GM12878 (cell line): ENCODE results near the gene EAF1. TPM values are rescaled to one million over a fixed set of nuclear protein-coding genes. Genes with fewer than 3 reads are reported as not detected.

ENCODE experiments used
- ATF7 ChIP-seq: fragments of 450-650 bp; IDR thresholded peaks from 2 replicates; pipeline ENCODE4 v1.6.1; 2016; ENCODE audit warnings: low read depth, mild to moderate bottlenecking
- PAX8 ChIP-seq: fragments of 450-650 bp; IDR thresholded peaks from 2 replicates; pipeline ENCODE4 v1.6.1; 2017; ENCODE audit warnings: mild to moderate bottlenecking, moderate library complexity
- RUNX3 ChIP-seq: IDR thresholded peaks from 2 replicates; pipeline ENCODE4 v1.6.1; 2012; ENCODE audit warnings: low read length, inconsistent platforms
- ZZZ3 ChIP-seq: IDR thresholded peaks from 2 replicates; pipeline ENCODE4 v1.6.1; 2011; ENCODE audit warnings: low read depth; ENCODE audit not compliant: control insufficient read depth, insufficient read length
- polyA plus RNA-seq, 11 experiments: library from polyadenylated mRNA; depleted of rRNA in 4 of 11; unstranded in 6 of 11; stranded (reverse) in 5 of 11; fragments of >200 nt; fragmentation: Nextera tagmentation in 4 of 11; fragmentation: Illumina TruSeq in 1 of 11; extraction: Ambion mirVana in 4 of 11; extraction: Trizol in 1 of 11; gene quantifications; 1 replicate in 1 of 11; 2 replicates in 10 of 11; pipeline versions ENCODE4 v1.2.1 to v1.2.3, GENCODE V29; 2011 to 2016; ENCODE audit warnings: inconsistent platforms in 2 of 11, missing spikeins in 2 of 11, low read depth in 1 of 11
- total RNA-seq, 4 experiments: library from RNA; depleted of rRNA in 3 of 4; stranded (reverse); fragments of >200 nt in 3 of 4; fragmentation: Illumina TruSeq in 1 of 4; extraction: Trizol in 1 of 4; gene quantifications; 2 replicates each; pipeline versions ENCODE4 v1.2.1 to v1.2.3, GENCODE V29; 2013 to 2021
- TF ChIP-seq, protein P1 (sequence below): fragments of 450-650 bp; IDR thresholded peaks from 2 replicates; pipeline ENCODE4 v1.6.1; 2017; ENCODE audit warnings: mild to moderate bottlenecking, moderate library complexity
- TF ChIP-seq, protein P2 (sequence below): fragments of 150-350 bp; IDR thresholded peaks from 2 replicates; pipeline ENCODE4 v1.6.1; 2014; ENCODE audit warnings: mild to moderate bottlenecking, low read depth, low read length
- TF ChIP-seq, protein P3 (sequence below): fragments of 450-650 bp; IDR thresholded peaks from 2 replicates; pipeline ENCODE4 v1.6.1; 2018; ENCODE audit warnings: mild to moderate bottlenecking, low read depth, moderate library complexity; ENCODE audit not compliant: partially characterized antibody

EAF1 gene
- total and polyA plus RNA-seq, 10 of the 15 experiments (the other 5 are each of a cell fraction or from before 2014, with no cell fraction given), result 6.8 to 21.6 (median 15.6) TPM

DNA sequence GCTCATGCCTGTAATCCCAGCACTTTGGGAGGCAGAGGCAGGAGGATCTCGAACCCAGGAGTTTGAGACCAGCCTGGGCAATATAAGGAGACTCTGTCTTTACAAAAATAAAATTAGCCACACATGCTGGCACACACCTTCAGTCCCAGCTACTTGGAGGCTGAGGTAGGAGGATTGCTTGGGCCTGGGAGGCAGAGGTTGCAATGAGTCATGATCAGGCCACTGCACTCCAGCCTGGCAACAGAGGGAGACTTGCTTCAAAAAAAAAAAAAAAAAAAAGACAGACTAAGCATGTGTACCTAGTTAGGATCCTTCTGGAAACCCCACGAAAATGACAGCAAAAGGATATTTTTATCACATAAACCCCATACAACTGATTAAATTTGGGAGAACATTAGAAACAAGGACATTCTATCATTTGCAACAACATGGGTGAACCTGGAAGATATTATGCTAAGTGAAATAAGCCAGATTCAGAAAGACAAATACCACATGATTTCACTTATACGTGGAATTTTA lies 44.9 kb upstream of the EAF1 start (continued):
- TF ChIP-seq, protein P1, sequence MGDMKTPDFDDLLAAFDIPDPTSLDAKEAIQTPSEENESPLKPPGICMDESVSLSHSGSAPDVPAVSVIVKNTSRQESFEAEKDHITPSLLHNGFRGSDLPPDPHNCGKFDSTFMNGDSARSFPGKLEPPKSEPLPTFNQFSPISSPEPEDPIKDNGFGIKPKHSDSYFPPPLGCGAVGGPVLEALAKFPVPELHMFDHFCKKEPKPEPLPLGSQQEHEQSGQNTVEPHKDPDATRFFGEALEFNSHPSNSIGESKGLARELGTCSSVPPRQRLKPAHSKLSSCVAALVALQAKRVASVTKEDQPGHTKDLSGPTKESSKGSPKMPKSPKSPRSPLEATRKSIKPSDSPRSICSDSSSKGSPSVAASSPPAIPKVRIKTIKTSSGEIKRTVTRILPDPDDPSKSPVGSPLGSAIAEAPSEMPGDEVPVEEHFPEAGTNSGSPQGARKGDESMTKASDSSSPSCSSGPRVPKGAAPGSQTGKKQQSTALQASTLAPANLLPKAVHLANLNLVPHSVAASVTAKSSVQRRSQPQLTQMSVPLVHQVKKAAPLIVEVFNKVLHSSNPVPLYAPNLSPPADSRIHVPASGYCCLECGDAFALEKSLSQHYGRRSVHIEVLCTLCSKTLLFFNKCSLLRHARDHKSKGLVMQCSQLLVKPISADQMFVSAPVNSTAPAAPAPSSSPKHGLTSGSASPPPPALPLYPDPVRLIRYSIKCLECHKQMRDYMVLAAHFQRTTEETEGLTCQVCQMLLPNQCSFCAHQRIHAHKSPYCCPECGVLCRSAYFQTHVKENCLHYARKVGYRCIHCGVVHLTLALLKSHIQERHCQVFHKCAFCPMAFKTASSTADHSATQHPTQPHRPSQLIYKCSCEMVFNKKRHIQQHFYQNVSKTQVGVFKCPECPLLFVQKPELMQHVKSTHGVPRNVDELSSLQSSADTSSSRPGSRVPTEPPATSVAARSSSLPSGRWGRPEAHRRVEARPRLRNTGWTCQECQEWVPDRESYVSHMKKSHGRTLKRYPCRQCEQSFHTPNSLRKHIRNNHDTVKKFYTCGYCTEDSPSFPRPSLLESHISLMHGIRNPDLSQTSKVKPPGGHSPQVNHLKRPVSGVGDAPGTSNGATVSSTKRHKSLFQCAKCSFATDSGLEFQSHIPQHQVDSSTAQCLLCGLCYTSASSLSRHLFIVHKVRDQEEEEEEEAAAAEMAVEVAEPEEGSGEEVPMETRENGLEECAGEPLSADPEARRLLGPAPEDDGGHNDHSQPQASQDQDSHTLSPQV, result no peak
- TF ChIP-seq, protein P2, sequence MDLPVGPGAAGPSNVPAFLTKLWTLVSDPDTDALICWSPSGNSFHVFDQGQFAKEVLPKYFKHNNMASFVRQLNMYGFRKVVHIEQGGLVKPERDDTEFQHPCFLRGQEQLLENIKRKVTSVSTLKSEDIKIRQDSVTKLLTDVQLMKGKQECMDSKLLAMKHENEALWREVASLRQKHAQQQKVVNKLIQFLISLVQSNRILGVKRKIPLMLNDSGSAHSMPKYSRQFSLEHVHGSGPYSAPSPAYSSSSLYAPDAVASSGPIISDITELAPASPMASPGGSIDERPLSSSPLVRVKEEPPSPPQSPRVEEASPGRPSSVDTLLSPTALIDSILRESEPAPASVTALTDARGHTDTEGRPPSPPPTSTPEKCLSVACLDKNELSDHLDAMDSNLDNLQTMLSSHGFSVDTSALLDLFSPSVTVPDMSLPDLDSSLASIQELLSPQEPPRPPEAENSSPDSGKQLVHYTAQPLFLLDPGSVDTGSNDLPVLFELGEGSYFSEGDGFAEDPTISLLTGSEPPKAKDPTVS, result no peak
- TF ChIP-seq PAX8 (no peak), RUNX3 (no peak), ATF7 (no peak), ZZZ3 (no peak)
- TF ChIP-seq, protein P3, sequence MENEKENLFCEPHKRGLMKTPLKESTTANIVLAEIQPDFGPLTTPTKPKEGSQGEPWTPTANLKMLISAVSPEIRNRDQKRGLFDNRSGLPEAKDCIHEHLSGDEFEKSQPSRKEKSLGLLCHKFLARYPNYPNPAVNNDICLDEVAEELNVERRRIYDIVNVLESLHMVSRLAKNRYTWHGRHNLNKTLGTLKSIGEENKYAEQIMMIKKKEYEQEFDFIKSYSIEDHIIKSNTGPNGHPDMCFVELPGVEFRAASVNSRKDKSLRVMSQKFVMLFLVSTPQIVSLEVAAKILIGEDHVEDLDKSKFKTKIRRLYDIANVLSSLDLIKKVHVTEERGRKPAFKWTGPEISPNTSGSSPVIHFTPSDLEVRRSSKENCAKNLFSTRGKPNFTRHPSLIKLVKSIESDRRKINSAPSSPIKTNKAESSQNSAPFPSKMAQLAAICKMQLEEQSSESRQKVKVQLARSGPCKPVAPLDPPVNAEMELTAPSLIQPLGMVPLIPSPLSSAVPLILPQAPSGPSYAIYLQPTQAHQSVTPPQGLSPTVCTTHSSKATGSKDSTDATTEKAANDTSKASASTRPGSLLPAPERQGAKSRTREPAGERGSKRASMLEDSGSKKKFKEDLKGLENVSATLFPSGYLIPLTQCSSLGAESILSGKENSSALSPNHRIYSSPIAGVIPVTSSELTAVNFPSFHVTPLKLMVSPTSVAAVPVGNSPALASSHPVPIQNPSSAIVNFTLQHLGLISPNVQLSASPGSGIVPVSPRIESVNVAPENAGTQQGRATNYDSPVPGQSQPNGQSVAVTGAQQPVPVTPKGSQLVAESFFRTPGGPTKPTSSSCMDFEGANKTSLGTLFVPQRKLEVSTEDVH, result no peak
